Adipocyte (in vitro differentiated cells): Measurements from ENCODE around the gene ZBTB42.

Experiments used
- DNase-seq: peaks from one replicate; pipeline ENCODE4 v3.0.0-alpha.2; 2015; ENCODE audit warnings: low read depth
- H3K27me3 ChIP-seq: replicated peaks from 2 replicates; pipeline ENCODE4 v1.7.0; 2013; ENCODE audit warnings: mild to moderate bottlenecking, low read length, moderate library complexity; ENCODE audit not compliant: control insufficient read depth, insufficient read depth
- H3K36me3 ChIP-seq: 2 replicates; pipeline ENCODE4 v1.7.0; 2013; ENCODE audit warnings: low read length, mild to moderate bottlenecking, moderate library complexity; ENCODE audit not compliant: control insufficient read depth, insufficient read depth, severe bottlenecking
- H3K4me1 ChIP-seq: 2 replicates; pipeline ENCODE4 v1.7.0; 2013; ENCODE audit warnings: mild to moderate bottlenecking, low read length, moderate library complexity; ENCODE audit not compliant: control insufficient read depth, insufficient read depth
- H3K4me3 ChIP-seq: 2 replicates; pipeline ENCODE4 v1.7.0; 2013; ENCODE audit warnings: mild to moderate bottlenecking, low read length, moderate library complexity
- H3K9ac ChIP-seq: 2 replicates; pipeline ENCODE4 v1.7.0; 2013; ENCODE audit warnings: mild to moderate bottlenecking, low read length, moderate library complexity
- H3K9me3 ChIP-seq: 2 replicates; pipeline ENCODE4 v1.7.0; 2013; ENCODE audit warnings: mild to moderate bottlenecking, low read length, moderate library complexity; ENCODE audit not compliant: control insufficient read depth

The ZBTB42 gene

GRCh38 chr14:104793703-104793959, 7.3 kb upstream of the ZBTB42 start:
- H3K36me3 ChIP-seq: peaks cover 21% of the 10 kb centered on the region
- peaks cover 47% of the 10 kb centered on the region for H3K4me1 ChIP-seq
- H3K4me3 ChIP-seq: peak overlapping the region; percentile 81
- H3K9me3 ChIP-seq: no peaks in the 10 kb centered on the region
- no peak for DNase-seq
- peak overlapping the region; percentile 85 for H3K9ac ChIP-seq
- H3K27me3 ChIP-seq: no peaks in the 10 kb centered on the region

- Histone ChIP-seq H3K4me1 (peaks cover 52% of the 10 kb centered on the region), H3K9ac (peak overlapping the region; percentile 85), H3K36me3 (peaks cover 21% of the 10 kb centered on the region), H3K27me3 (no peaks in the 10 kb centered on the region), H3K4me3 (peak overlapping the region; percentile 81), H3K9me3 (no peaks in the 10 kb centered on the region)
- peak; percentile 85 for DNase-seq
These were observed 6.8 kb upstream of the ZBTB42 start for GRCh38 chr14:104794099-104794498.

GRCh38 chr14:104794631-104794992, 6.3 kb upstream of the ZBTB42 start:
- Histone ChIP-seq H3K9me3 (no peaks in the 10 kb centered on the region), H3K9ac (peak overlapping the region; percentile 85), H3K27me3 (no peaks in the 10 kb centered on the region), H3K4me3 (peak overlapping the region; percentile 81), H3K4me1 (peaks cover 57% of the 10 kb centered on the region), H3K36me3 (peaks cover 18% of the 10 kb centered on the region)
- peak; percentile 62 for DNase-seq

GRCh38 chr14:104794993-104795780, 5.7 kb upstream of the ZBTB42 start, which contains the start of gene AKT1:
TSS of gene AKT1 (minus strand) at chr14:104795748. CDS start at chr14:104792643, 3,105 bp downstream.
- no peaks in the 10 kb centered on the region for H3K27me3 ChIP-seq
- peaks cover 61% of the 10 kb centered on the region for H3K4me1 ChIP-seq
- H3K9me3 ChIP-seq: no peaks in the 10 kb centered on the region
- H3K36me3 ChIP-seq: peaks cover 14% of the 10 kb centered on the region
- peak within 1 kb of the TSS; percentile 81 for H3K4me3 ChIP-seq
- H3K9ac ChIP-seq: peak within 1 kb of the TSS; percentile 86
- peak; percentile 64 for DNase-seq

GRCh38 chr14:104795781-104796686, 4.9 kb upstream of the ZBTB42 start:
- Histone ChIP-seq H3K36me3 (peaks cover 9% of the 10 kb centered on the region), H3K4me1 (peaks cover 62% of the 10 kb centered on the region), H3K9me3 (no peaks in the 10 kb centered on the region), H3K4me3 (peak overlapping the region; percentile 73), H3K9ac (peak overlapping the region; percentile 86), H3K27me3 (no peaks in the 10 kb centered on the region)
- DNase-seq: peak; percentile 84

DNA sequence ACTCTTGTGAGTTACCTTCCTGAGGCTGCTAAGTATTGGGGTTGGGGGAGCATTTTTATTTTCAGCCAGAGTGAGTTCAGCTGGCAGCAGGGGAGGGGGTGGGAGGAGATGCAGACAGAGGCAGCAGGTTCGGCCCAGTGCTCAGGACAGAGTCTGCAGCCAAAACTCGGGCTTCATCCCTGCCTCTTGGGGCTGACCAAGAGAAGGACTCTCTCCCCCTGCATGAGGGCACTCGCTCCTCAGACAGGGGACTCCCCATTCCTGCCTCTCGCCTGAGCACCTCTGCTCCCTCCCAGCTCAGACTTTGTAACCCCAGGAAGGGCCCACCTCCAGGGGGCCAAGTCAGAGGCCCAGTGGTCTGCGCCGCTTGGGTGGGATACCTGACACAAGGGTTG, 4.2 kb upstream of the ZBTB42 start:
- no peak for DNase-seq
- H3K4me1 ChIP-seq: peaks cover 69% of the 10 kb centered on the region
- no peaks in the 10 kb centered on the region for H3K9me3 ChIP-seq
- peaks cover 3% of the 10 kb centered on the region for H3K36me3 ChIP-seq
- H3K9ac ChIP-seq: no peak overlapping the region
- no peak overlapping the region for H3K4me3 ChIP-seq
- H3K27me3 ChIP-seq: no peaks in the 10 kb centered on the region

DNA sequence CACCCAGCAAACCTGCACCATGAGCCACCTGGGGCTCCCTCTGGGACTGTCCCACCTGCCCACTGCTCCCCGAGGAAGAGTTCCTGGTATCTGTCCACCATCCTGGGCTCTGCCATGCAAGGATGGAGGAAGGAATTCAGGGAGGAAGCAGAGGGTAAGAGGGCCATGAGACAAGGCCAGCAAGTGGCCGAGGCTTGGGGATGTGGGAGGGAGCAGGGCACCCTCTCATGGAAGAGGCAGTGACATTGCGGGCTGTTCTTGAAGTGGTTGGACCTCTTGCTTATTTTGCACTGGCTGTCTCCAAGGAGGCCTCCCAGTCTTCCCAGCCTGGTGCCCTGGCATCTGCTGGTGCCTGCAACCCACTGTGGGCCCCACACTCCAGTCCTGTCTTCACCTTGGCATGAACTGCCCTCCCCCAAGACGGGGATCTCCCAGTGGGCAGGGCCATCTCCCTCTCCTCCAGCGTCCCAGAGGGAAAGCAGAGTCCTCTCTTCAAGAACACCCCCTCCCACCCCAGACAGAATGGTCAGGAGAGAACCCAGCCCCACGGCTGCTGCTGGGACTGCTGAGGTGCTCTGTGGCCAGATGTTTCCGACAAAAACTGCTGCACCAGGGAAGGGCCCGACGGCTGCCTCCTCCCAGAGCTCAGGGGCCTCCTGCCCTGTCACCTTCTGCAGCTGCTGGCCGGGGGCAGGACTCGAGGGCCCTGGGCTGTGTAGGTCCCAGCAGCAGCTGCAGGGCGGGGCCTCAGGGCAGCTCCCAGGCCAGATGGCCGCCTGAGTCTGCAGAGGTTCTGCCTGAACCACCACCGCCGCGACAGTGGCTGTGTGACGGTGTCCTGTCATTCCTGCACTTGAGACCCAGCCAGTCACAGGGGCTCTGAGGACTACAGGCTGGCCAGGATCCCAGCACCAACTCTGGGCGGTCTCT, 3.5 kb upstream of the ZBTB42 start:
- Histone ChIP-seq H3K4me3 (no peak overlapping the region), H3K9me3 (no peaks in the 10 kb centered on the region), H3K4me1 (peaks cover 67% of the 10 kb centered on the region), H3K36me3 (no peaks in the 10 kb centered on the region), H3K9ac (peak overlapping the region; percentile 34), H3K27me3 (no peaks in the 10 kb centered on the region)
- DNase-seq: no peak

DNA sequence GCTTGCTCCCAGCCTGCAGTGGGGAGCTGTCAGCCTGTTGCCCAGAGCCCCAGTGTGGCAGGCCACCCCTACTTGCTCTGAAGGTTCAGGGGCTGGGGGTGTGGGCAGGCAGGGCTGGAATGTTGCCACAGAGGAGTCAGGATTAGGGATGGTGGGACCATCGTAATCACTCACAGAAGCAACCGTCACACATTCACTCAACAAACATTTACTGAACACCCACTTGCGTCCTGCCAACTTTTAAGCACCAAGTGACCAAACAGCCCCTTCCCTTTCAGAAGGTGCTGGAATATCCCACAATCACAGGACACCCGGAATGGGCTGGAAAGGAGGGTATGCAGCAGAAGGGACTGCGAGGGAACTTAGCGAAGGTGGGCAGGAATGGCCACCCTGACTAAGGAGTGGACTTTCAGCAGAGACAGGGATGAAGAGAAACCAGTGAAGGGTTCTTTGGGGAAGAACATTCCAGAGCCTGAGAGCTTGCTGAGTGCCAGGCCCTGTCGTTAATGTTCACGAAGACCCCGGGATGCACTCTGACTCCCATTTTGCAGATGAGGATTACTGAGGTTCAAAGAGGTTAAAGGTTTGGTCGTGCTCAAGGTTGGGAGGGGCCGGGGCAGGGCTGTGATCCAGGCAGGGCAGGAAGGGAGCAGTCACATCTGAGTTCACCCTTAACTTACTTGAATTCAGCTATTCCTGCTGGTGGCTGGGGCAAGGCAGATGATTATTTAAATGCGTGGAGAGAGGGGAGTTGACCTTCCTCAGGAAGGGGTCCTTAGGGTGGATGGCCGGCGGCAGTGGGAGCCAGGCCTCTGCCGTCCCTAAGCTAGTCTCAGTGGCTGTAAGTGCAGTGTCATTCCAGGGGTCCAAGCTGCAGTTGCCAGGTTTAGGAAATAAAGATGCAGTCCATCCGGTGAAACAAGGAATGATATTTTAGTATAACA, 2.3 kb upstream of the ZBTB42 start:
- DNase-seq: no peak
- no peak overlapping the region for H3K4me3 ChIP-seq
- H3K4me1 ChIP-seq: peaks cover 55% of the 10 kb centered on the region
- peak overlapping the region; percentile 91 for H3K9ac ChIP-seq
- H3K27me3 ChIP-seq: no peaks in the 10 kb centered on the region
- H3K36me3 ChIP-seq: no peaks in the 10 kb centered on the region
- H3K9me3 ChIP-seq: no peaks in the 10 kb centered on the region

GRCh38 chr14:104799244-104800014, 1.5 kb upstream of the ZBTB42 start:
- peak; percentile 47 for DNase-seq

More at GRCh38 chr14:104799244-104800014, 1.5 kb upstream of the ZBTB42 start:
- Histone ChIP-seq H3K27me3 (no peaks in the 10 kb centered on the region), H3K9ac (peak overlapping the region; percentile 91), H3K4me1 (peaks cover 47% of the 10 kb centered on the region), H3K9me3 (no peaks in the 10 kb centered on the region), H3K4me3 (peak overlapping the region; percentile 79), H3K36me3 (no peaks in the 10 kb centered on the region)
